Stimulated activated memory B cell treated with anti-CD40 and anti-IgM and Interleukin-4, amounts not matched to agents 10 μg/mL and 1 μg/mL and 100 μg/mL, for 72 hours (primary cell): ENCODE measurements around the gene CCDC93.

Source experiments
- ATAC-seq: fragments of 150-1000 bp; cut with Tn5 transposase; 2 replicates; pipeline ENCODE4 v1.10.0; 2021
- H3K27ac Mint-ChIP-seq: one replicate; pipeline ENCODE4 v1.8.0; 2022; ENCODE audit warnings: mild to moderate bottlenecking, mixed read lengths
- H3K27me3 Mint-ChIP-seq: one replicate; pipeline ENCODE4 v1.8.0; 2022; ENCODE audit warnings: mixed read lengths
- H3K36me3 Mint-ChIP-seq: one replicate; pipeline ENCODE4 v1.8.0; 2022; ENCODE audit warnings: mixed read lengths
- H3K4me1 Mint-ChIP-seq: one replicate; pipeline ENCODE4 v1.8.0; 2022; ENCODE audit warnings: mixed read lengths
- H3K4me3 Mint-ChIP-seq: one replicate; pipeline ENCODE4 v1.8.0; 2022; ENCODE audit warnings: mild to moderate bottlenecking, moderate library complexity, mixed read lengths
- H3K9me3 Mint-ChIP-seq: one replicate; pipeline ENCODE4 v1.8.0; 2022; ENCODE audit warnings: mixed read lengths

The CCDC93 gene

GRCh38 chr2:118013724-118014491 lies at the start of gene CCDC93:
Gene CCDC93 (minus strand): TSS chr2:118014070. CDS start chr2:118013995, 75 bp downstream.
- H3K27ac Mint-ChIP-seq: peak within 1 kb of the TSS; percentile 85
- no peaks in the 10 kb centered on the region for H3K36me3 Mint-ChIP-seq
- peak; percentile 95 for ATAC-seq
- peak within 1 kb of the TSS; percentile 95 for H3K4me3 Mint-ChIP-seq
- peaks cover 35% of the 10 kb centered on the region for H3K4me1 Mint-ChIP-seq
- no peaks in the 10 kb centered on the region for H3K27me3 Mint-ChIP-seq
- no peaks in the 10 kb centered on the region for H3K9me3 Mint-ChIP-seq

- no peaks in the 10 kb centered on the region for H3K27me3 Mint-ChIP-seq
- no peak for ATAC-seq
- no peak overlapping the region for H3K4me3 Mint-ChIP-seq
- no peaks in the 10 kb centered on the region for H3K9me3 Mint-ChIP-seq
- no peak overlapping the region for H3K27ac Mint-ChIP-seq
- no peaks in the 10 kb centered on the region for H3K36me3 Mint-ChIP-seq
- peaks cover 26% of the 10 kb centered on the region for H3K4me1 Mint-ChIP-seq
Observed at GRCh38 chr2:118062669-118063068, 48.8 kb upstream of the CCDC93 start.

- Mint-ChIP-seq H3K36me3 (no peaks in the 10 kb centered on the region), H3K9me3 (no peaks in the 10 kb centered on the region), H3K4me1 (peaks cover 32% of the 10 kb centered on the region), H3K27me3 (no peaks in the 10 kb centered on the region), H3K4me3 (no peak overlapping the region), H3K27ac (no peak overlapping the region)
- ATAC-seq: no peak
Observed at GRCh38 chr2:118062048-118062447, 48.2 kb upstream of the CCDC93 start.

- no peak overlapping the region for H3K4me3 Mint-ChIP-seq
- H3K4me1 Mint-ChIP-seq: peaks cover 35% of the 10 kb centered on the region
- no peaks in the 10 kb centered on the region for H3K9me3 Mint-ChIP-seq
- H3K27ac Mint-ChIP-seq: peak overlapping the region; percentile 21
- H3K27me3 Mint-ChIP-seq: no peaks in the 10 kb centered on the region
- no peaks in the 10 kb centered on the region for H3K36me3 Mint-ChIP-seq
- peak; percentile 59 for ATAC-seq
Observed at GRCh38 chr2:118061135-118061955, 47.5 kb upstream of the CCDC93 start.

GRCh38 chr2:118059919-118060478 lies 46.1 kb upstream of the CCDC93 start:
- H3K36me3 Mint-ChIP-seq: no peaks in the 10 kb centered on the region
- no peak overlapping the region for H3K4me3 Mint-ChIP-seq
- ATAC-seq: peak; percentile 26
- peaks cover 48% of the 10 kb centered on the region for H3K4me1 Mint-ChIP-seq
- no peaks in the 10 kb centered on the region for H3K27me3 Mint-ChIP-seq
- no peaks in the 10 kb centered on the region for H3K9me3 Mint-ChIP-seq
- H3K27ac Mint-ChIP-seq: peak overlapping the region; percentile 46

GRCh38 chr2:118058951-118059350 lies 45.1 kb upstream of the CCDC93 start:
- no peaks in the 10 kb centered on the region for H3K36me3 Mint-ChIP-seq
- H3K27me3 Mint-ChIP-seq: no peaks in the 10 kb centered on the region
- H3K4me3 Mint-ChIP-seq: no peak overlapping the region

GRCh38 chr2:118056801-118057200 lies 42.9 kb upstream of the CCDC93 start:
- Mint-ChIP-seq H3K9me3 (no peaks in the 10 kb centered on the region), H3K4me3 (no peak overlapping the region), H3K27me3 (no peaks in the 10 kb centered on the region), H3K27ac (peak overlapping the region; percentile 95), H3K4me1 (peaks cover 52% of the 10 kb centered on the region), H3K36me3 (no peaks in the 10 kb centered on the region)
- ATAC-seq: no peak

More at GRCh38 chr2:118058951-118059350, 45.1 kb upstream of the CCDC93 start:
- ATAC-seq: no peak
- Mint-ChIP-seq H3K27ac (no peak overlapping the region), H3K9me3 (no peaks in the 10 kb centered on the region), H3K4me1 (peaks cover 52% of the 10 kb centered on the region)

GRCh38 chr2:118056165-118056534 lies 42.3 kb upstream of the CCDC93 start:
- peak; percentile 98 for ATAC-seq
- H3K36me3 Mint-ChIP-seq: no peaks in the 10 kb centered on the region
- H3K27ac Mint-ChIP-seq: peak overlapping the region; percentile 95
- H3K9me3 Mint-ChIP-seq: no peaks in the 10 kb centered on the region
- H3K4me1 Mint-ChIP-seq: peaks cover 47% of the 10 kb centered on the region
- peak overlapping the region; percentile 71 for H3K4me3 Mint-ChIP-seq
- H3K27me3 Mint-ChIP-seq: no peaks in the 10 kb centered on the region

- Mint-ChIP-seq H3K27me3 (no peaks in the 10 kb centered on the region), H3K36me3 (no peaks in the 10 kb centered on the region), H3K9me3 (no peaks in the 10 kb centered on the region), H3K4me3 (peak overlapping the region; percentile 71), H3K27ac (peak overlapping the region; percentile 95), H3K4me1 (peaks cover 45% of the 10 kb centered on the region)
- ATAC-seq: peak; percentile 93
Observed at GRCh38 chr2:118055512-118056164, 41.8 kb upstream of the CCDC93 start.

GRCh38 chr2:118054213-118055008 lies 40.5 kb upstream of the CCDC93 start:
- H3K27me3 Mint-ChIP-seq: no peaks in the 10 kb centered on the region
- no peak for ATAC-seq
- no peak overlapping the region for H3K4me3 Mint-ChIP-seq
- H3K27ac Mint-ChIP-seq: peak overlapping the region; percentile 95
- H3K36me3 Mint-ChIP-seq: no peaks in the 10 kb centered on the region
- H3K9me3 Mint-ChIP-seq: no peaks in the 10 kb centered on the region
- H3K4me1 Mint-ChIP-seq: peaks cover 43% of the 10 kb centered on the region

GRCh38 chr2:118053681-118054080 lies 39.8 kb upstream of the CCDC93 start:
- no peaks in the 10 kb centered on the region for H3K27me3 Mint-ChIP-seq

GRCh38 chr2:118052474-118052873 lies 38.6 kb upstream of the CCDC93 start:
- peaks cover 36% of the 10 kb centered on the region for H3K4me1 Mint-ChIP-seq
- H3K27ac Mint-ChIP-seq: no peak overlapping the region
- no peaks in the 10 kb centered on the region for H3K27me3 Mint-ChIP-seq
- H3K36me3 Mint-ChIP-seq: no peaks in the 10 kb centered on the region
- ATAC-seq: no peak
- no peaks in the 10 kb centered on the region for H3K9me3 Mint-ChIP-seq
- H3K4me3 Mint-ChIP-seq: no peak overlapping the region

More at GRCh38 chr2:118053681-118054080, 39.8 kb upstream of the CCDC93 start:
- ATAC-seq: no peak
- Mint-ChIP-seq H3K4me3 (no peak overlapping the region), H3K9me3 (no peaks in the 10 kb centered on the region), H3K27ac (no peak overlapping the region), H3K36me3 (no peaks in the 10 kb centered on the region), H3K4me1 (peaks cover 41% of the 10 kb centered on the region)

- H3K27ac Mint-ChIP-seq: no peak overlapping the region
- peaks cover 32% of the 10 kb centered on the region for H3K4me1 Mint-ChIP-seq
- no peaks in the 10 kb centered on the region for H3K9me3 Mint-ChIP-seq
- no peaks in the 10 kb centered on the region for H3K27me3 Mint-ChIP-seq
- no peak overlapping the region for H3K4me3 Mint-ChIP-seq
- no peaks in the 10 kb centered on the region for H3K36me3 Mint-ChIP-seq
- ATAC-seq: no peak
Observed at GRCh38 chr2:118051826-118052358, 38.0 kb upstream of the CCDC93 start.

GRCh38 chr2:118050974-118051373 lies 37.1 kb upstream of the CCDC93 start:
- Mint-ChIP-seq H3K4me3 (no peak overlapping the region), H3K4me1 (peaks cover 26% of the 10 kb centered on the region), H3K27me3 (no peaks in the 10 kb centered on the region), H3K27ac (no peak overlapping the region), H3K9me3 (no peaks in the 10 kb centered on the region), H3K36me3 (no peaks in the 10 kb centered on the region)
- no peak for ATAC-seq
